Colonic mucosa (tissue), 4 donors: ENCODE measurements around the gene MEI4. TPM values are rescaled to one million over a fixed set of nuclear protein-coding genes. Genes with fewer than 3 reads are reported as not detected.

Experiments
- DNase-seq: peaks from one replicate; pipeline ENCODE4 v3.0.0-alpha.2; 2020
- H3K27ac ChIP-seq: fragments of 200-600 bp; one replicate; pipeline ENCODE4 v1.8.0; 2021
- H3K27me3 ChIP-seq: fragments of 200-600 bp; one replicate; pipeline ENCODE4 v1.8.0; 2021
- H3K36me3 ChIP-seq: fragments of 200-600 bp; one replicate; pipeline ENCODE4 v1.8.0; 2021
- H3K4me1 ChIP-seq: fragments of 200-600 bp; one replicate; pipeline ENCODE4 v1.8.0; 2021; ENCODE audit warnings: mild to moderate bottlenecking
- H3K4me3 ChIP-seq: fragments of 200-600 bp; one replicate; pipeline ENCODE4 v1.8.0; 2021
- H3K9ac ChIP-seq, 2 donors: one replicate each; pipeline ENCODE4 v1.7.0; 2013; ENCODE audit warnings: control low read depth in 2 of 2, low read depth in 2 of 2, low read length in 2 of 2
- H3K9me3 ChIP-seq: fragments of 200-600 bp; one replicate; pipeline ENCODE4 v1.8.0; 2021
- CTCF ChIP-seq: fragments of 200-600 bp; IDR thresholded peaks from one replicate; pipeline ENCODE4 v1.8.0; 2022; ENCODE audit warnings: antibody characterized with exemption, mild to moderate bottlenecking
- intact Hi-C: fragments of 100-400 bp; cut with DNase I; formaldehyde crosslinking; loops from one replicate; pipeline ENCODE4 v1.14.1; 2022
- total RNA-seq, 2 donors: library from RNA; stranded (reverse); fragmentation: NEBNext Ultra II Directional in 1 of 2; extraction: Animal tissue kit (Norgen Biotek cat#: 25700) in 1 of 2; gene quantifications; one replicate each; pipeline ENCODE4 v1.2.1, GENCODE V29; 2021
- donor health status: healthy.
- donor health status: DM: no; HTN: no; CAD: no.
- donor health status: DM: no; HTN: no; CAD: no.

Gene MEI4
- total RNA-seq, 2 donors from 2014 or later = not detected

GRCh38 chr6:77834591-77834996 lies 181.8 kb downstream of the MEI4 start:
- no peak for TF ChIP-seq CTCF
- no peaks in the 10 kb centered on the region for H3K9me3 ChIP-seq
- DNase-seq = peak; percentile 22
- H3K4me3 ChIP-seq = no peak overlapping the region
- intact Hi-C loops = no loop called here
- no peaks in the 10 kb centered on the region for H3K36me3 ChIP-seq
- no peaks in the 10 kb centered on the region for H3K4me1 ChIP-seq
- no peak overlapping the region for H3K27ac ChIP-seq
- H3K27me3 ChIP-seq = no peaks in the 10 kb centered on the region
- no peak overlapping the region for H3K9ac ChIP-seq

- H3K9me3 ChIP-seq = no peaks in the 10 kb centered on the region
- no peak for TF ChIP-seq CTCF
- H3K36me3 ChIP-seq = no peaks in the 10 kb centered on the region
- no peak overlapping the region for H3K4me3 ChIP-seq
- DNase-seq = no peak
- no peaks in the 10 kb centered on the region for H3K27me3 ChIP-seq
- no peak overlapping the region for H3K27ac ChIP-seq
- intact Hi-C loops = no loop called here
- H3K9ac ChIP-seq = no peak overlapping the region
- no peaks in the 10 kb centered on the region for H3K4me1 ChIP-seq
These were observed 184.4 kb downstream of the MEI4 start for GRCh38 chr6:77837034-77837784.

- intact Hi-C loops = no loop called here
- no peak for TF ChIP-seq CTCF
These were observed 186.5 kb downstream of the MEI4 start for GRCh38 chr6:77839292-77839691.

GRCh38 chr6:77844822-77845221 lies 192.0 kb downstream of the MEI4 start:
- Histone ChIP-seq H3K9ac (no peak overlapping the region), H3K9me3 (no peaks in the 10 kb centered on the region), H3K4me1 (no peaks in the 10 kb centered on the region), H3K36me3 (no peaks in the 10 kb centered on the region), H3K27ac (no peak overlapping the region), H3K27me3 (no peaks in the 10 kb centered on the region), H3K4me3 (no peak overlapping the region)
- DNase-seq = no peak
- TF ChIP-seq CTCF = no peak
- intact Hi-C loops = no loop called here

More at GRCh38 chr6:77839292-77839691, 186.5 kb downstream of the MEI4 start:
- Histone ChIP-seq H3K27ac (no peak overlapping the region), H3K9me3 (no peaks in the 10 kb centered on the region), H3K27me3 (no peaks in the 10 kb centered on the region), H3K4me1 (no peaks in the 10 kb centered on the region), H3K36me3 (no peaks in the 10 kb centered on the region), H3K9ac (no peak overlapping the region), H3K4me3 (no peak overlapping the region)
- DNase-seq = no peak

GRCh38 chr6:77853401-77853800 lies 200.6 kb downstream of the MEI4 start:
- Histone ChIP-seq H3K9me3 (no peaks in the 10 kb centered on the region), H3K4me1 (no peaks in the 10 kb centered on the region), H3K36me3 (no peaks in the 10 kb centered on the region), H3K9ac (no peak overlapping the region), H3K4me3 (no peak overlapping the region), H3K27me3 (no peaks in the 10 kb centered on the region), H3K27ac (no peak overlapping the region)
- TF ChIP-seq CTCF = no peak
- no peak for DNase-seq
- intact Hi-C loops = no loop called here
